Endothelial cell of umbilical vein (primary cell): ENCODE results near the gene RPGR. TPM values are rescaled to one million over a fixed set of nuclear protein-coding genes. Genes with fewer than 3 reads are reported as not detected.

Source experiments
- BruUV-seq: library from RNA; stranded (reverse); fragments of 400-500 nt; replicated peaks from 2 replicates; lab custom pipeline; 2021; lab: Mats Ljungman, UMichigan
- CTCF ChIA-PET: fragments of 300-600, 350-600 bp; sonication (Branson Sonifier 250); formaldehyde crosslinking; loops from one replicate; lab custom pipeline; 2021; ENCODE audit warnings: antibody characterized with exemption, inconsistent platforms; lab: Charles Lee
- POLR2A ChIA-PET: fragments of 300-600, 350-600 bp; sonication (Branson Sonifier 250); formaldehyde crosslinking; loops from one replicate; lab custom pipeline; 2021; ENCODE audit warnings: antibody characterized with exemption, inconsistent platforms; lab: Charles Lee
- DNase-seq: peaks from one replicate; pipeline ENCODE4 v3.0.0-alpha.2; 2011; ENCODE audit warnings: low read depth, low spot score
- FAIRE-seq: peaks from 2 replicates; lab custom pipeline; 2011; peaks lifted over from hg19 to GRCh38; lab: Jason Lieb, UNC
- H2AFZ ChIP-seq: 2 replicates; pipeline ENCODE4 v1.6.0; 2012; ENCODE audit warnings: low read depth, low read length, control low read depth, inconsistent platforms
- H3K27ac ChIP-seq: 2 replicates; pipeline ENCODE4 v1.5.1; 2011; ENCODE audit warnings: low read depth, mild to moderate bottlenecking, control low read depth, low read length, moderate library complexity; ENCODE audit not compliant: insufficient read depth
- H3K27me3 ChIP-seq, 2 experiments: 2 replicates each; pipeline versions ENCODE4 v1.6.0 to v1.6.1; 2011; ENCODE audit warnings: low read length in 2 of 2, mixed read lengths in 1 of 2; ENCODE audit not compliant: control insufficient read depth in 2 of 2, insufficient read depth in 2 of 2
- H3K36me3 ChIP-seq, 2 experiments: 2 replicates in 1 of 2; 3 replicates in 1 of 2; pipeline ENCODE4 v1.5.1; 2011; ENCODE audit warnings: low read length in 2 of 2, mild to moderate bottlenecking in 1 of 2, moderate library complexity in 1 of 2; ENCODE audit not compliant: control insufficient read depth in 2 of 2, insufficient read depth in 2 of 2; ENCODE audit errors: extremely low read depth in 1 of 2
- H3K4me1 ChIP-seq: 3 replicates; pipeline ENCODE4 v1.5.1; 2011; ENCODE audit warnings: mild to moderate bottlenecking, low read length; ENCODE audit not compliant: control insufficient read depth, insufficient read depth; ENCODE audit errors: extremely low read depth
- H3K4me2 ChIP-seq: 2 replicates; pipeline ENCODE4 v1.6.1; 2011; ENCODE audit warnings: low read length, control low read depth, mixed read lengths; ENCODE audit not compliant: insufficient read depth
- H3K4me3 ChIP-seq, 3 experiments: fragments of 200-600 bp in 1 of 3; sonication (generic), shearing (Covaris generic) in 1 of 3; replicated peaks in 1 of 3; 2 replicates each; pipeline ENCODE4 v1.5.1; 2011 to 2016; ENCODE audit warnings: control low read depth in 3 of 3, low read length in 3 of 3, mild to moderate bottlenecking in 2 of 3, inconsistent platforms in 1 of 3, low read depth in 1 of 3, moderate library complexity in 1 of 3; ENCODE audit not compliant: insufficient read depth in 1 of 3
- H3K79me2 ChIP-seq: 2 replicates; pipeline ENCODE4 v1.6.0; 2012; ENCODE audit warnings: low read length, inconsistent platforms; ENCODE audit not compliant: control insufficient read depth, insufficient read depth
- H3K9ac ChIP-seq: replicated peaks from 2 replicates; pipeline ENCODE3; 2011; ENCODE audit warnings: low read length, control low read depth; ENCODE audit not compliant: insufficient read depth; ENCODE audit errors: extremely low read depth
- H3K9me1 ChIP-seq: replicated peaks from 3 replicates; pipeline ENCODE4 v1.6.0; 2011; ENCODE audit warnings: mild to moderate bottlenecking, low read length; ENCODE audit not compliant: control insufficient read depth, insufficient read depth; ENCODE audit errors: extremely low read depth
- H3K9me3 ChIP-seq: replicated peaks from 2 replicates; pipeline ENCODE4 v1.5.1; 2012; ENCODE audit warnings: low read length, inconsistent platforms; ENCODE audit not compliant: control insufficient read depth, insufficient read depth
- H4K20me1 ChIP-seq: replicated peaks from 2 replicates; pipeline ENCODE3; 2011; ENCODE audit warnings: mild to moderate bottlenecking, low read length; ENCODE audit not compliant: control insufficient read depth, insufficient read depth; ENCODE audit errors: extremely low read depth
- GATA2 ChIP-seq: IDR thresholded peaks from 2 replicates; pipeline ENCODE4 v1.7.0; 2011; ENCODE audit warnings: low read depth, mild to moderate bottlenecking, moderate library complexity, mixed read lengths, low read length; ENCODE audit not compliant: insufficient read length, insufficient read depth
- JUN ChIP-seq: IDR thresholded peaks from 2 replicates; pipeline ENCODE4 v1.6.1; 2011; ENCODE audit warnings: borderline replicate concordance, low read depth; ENCODE audit not compliant: insufficient read length, insufficient read depth
- MYC ChIP-seq: IDR thresholded peaks from one replicate; pipeline ENCODE4 v1.6.1; 2011; ENCODE audit warnings: mild to moderate bottlenecking, low read depth, low read length
- POLR2A ChIP-seq: IDR thresholded peaks from 2 replicates; pipeline ENCODE4 v1.6.1; 2012; ENCODE audit warnings: low read depth, mild to moderate bottlenecking, control low read depth, low read length
- POLR2AphosphoS5 ChIP-seq: IDR thresholded peaks from 2 replicates; pipeline ENCODE4 v1.6.1; 2012; ENCODE audit warnings: low read depth, mild to moderate bottlenecking, control low read depth, low read length, moderate library complexity; ENCODE audit not compliant: insufficient read depth
- dilution Hi-C: fragments of 300-500 bp; cut with MboI; formaldehyde crosslinking; loops from one replicate; pipeline ENCODE4 v1.15.0; 2019; ENCODE audit warnings: low sequenced_read_pairs; ENCODE audit not compliant: extremely low pct_ligation_motif_present
- intact Hi-C: fragments of 100-400 bp; cut with micrococcal nuclease; formaldehyde crosslinking; loops from one replicate; pipeline ENCODE4 v1.10.0; 2022
- polyA plus RNA-seq, 4 experiments: library from polyadenylated mRNA; depleted of rRNA in 3 of 4; stranded (reverse) in 3 of 4; unstranded in 1 of 4; fragments of >200 nt; gene quantifications; 2 replicates each; pipeline versions ENCODE4 v1.2.1 to v1.2.3, GENCODE V29; 2011 to 2012; ENCODE audit warnings: missing spikeins in 1 of 4
- total RNA-seq: library from RNA; stranded (reverse); gene quantifications from 2 replicates; pipeline ENCODE4 v1.2.3, GENCODE V29; 2021

Gene RPGR
- total and polyA plus RNA-seq, 2 donors (not counting 3 experiments of a cell fraction or from before 2014, with no cell fraction given) = 2.7 to 24.0 TPM

DNA sequence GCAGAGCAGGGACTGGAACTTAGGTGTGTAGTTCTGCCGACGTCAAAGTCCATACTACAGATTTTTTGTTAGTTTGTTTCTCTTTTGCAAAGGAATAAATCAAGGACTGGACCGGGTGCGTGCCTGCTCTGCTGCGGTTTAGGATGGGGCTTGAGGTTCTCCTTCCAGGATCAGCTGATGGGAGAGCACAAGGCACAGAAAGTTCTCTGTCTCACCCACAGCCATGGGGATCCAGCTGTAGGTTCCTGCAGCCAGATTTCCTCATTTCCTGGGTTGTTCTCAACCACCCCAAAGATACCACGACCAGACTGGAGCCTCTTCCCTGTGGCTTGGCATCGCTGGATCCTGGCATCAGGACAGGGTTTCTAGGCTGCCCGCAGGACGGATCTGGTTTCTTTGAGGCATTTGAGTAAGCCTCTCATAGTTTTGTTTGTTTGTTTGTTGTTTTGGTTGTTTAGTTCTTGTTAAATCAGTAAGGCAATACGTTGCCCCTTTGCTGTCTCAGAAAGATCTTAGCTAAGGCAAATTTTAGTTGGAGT is 105.8 kb downstream of the RPGR start:
- POLR2A ChIA-PET = no interaction called here
- no peak for DNase-seq
- CTCF ChIA-PET = interaction anchor here (1.1 to 2.2 kb wide), 3 partner anchors 13 to 106 kb away, joined by 3 to 14 read pairs (median 8); partner anchors contain the start of gene RPGR
- Histone ChIP-seq H3K4me1 (peaks cover 9% of the 10 kb centered on the region), H2AFZ (peak overlapping the region; percentile 82), H3K4me2 (peak overlapping the region; percentile 92), H3K79me2 (peaks cover 40% of the 10 kb centered on the region), H3K27ac (no peak overlapping the region), H3K4me3 (no peak overlapping the region), H3K9me3 (no peaks in the 10 kb centered on the region), H3K36me3 (no peaks in the 10 kb centered on the region), H3K9ac (peak overlapping the region; percentile 80), H4K20me1 (no peaks in the 10 kb centered on the region), H3K27me3 (no peaks in the 10 kb centered on the region), H3K9me1 (no peaks in the 10 kb centered on the region)
- intact Hi-C loops (loop anchor here (5.0 kb wide), 1 partner anchor 41 kb away; no protein-coding TSS in a partner anchor), dilution Hi-C loops (no loop called here)
- no TSS peak for BruUV-seq
- FAIRE-seq = no peak
- TF ChIP-seq POLR2AphosphoS5 (no peak), MYC (no peak), JUN (no peak), POLR2A (no peak), GATA2 (no peak)
